Airway epithelial cell (primary cell): ENCODE results near the gene ZNF778. TPM values are rescaled to one million over a fixed set of nuclear protein-coding genes. Genes with fewer than 3 reads are reported as not detected.

Experiments used
- total RNA-seq: library from RNA; depleted of rRNA; stranded (reverse); fragments of >200 nt; gene quantifications from 2 replicates; pipeline ENCODE4 v1.2.3, GENCODE V29; 2015

The ZNF778 gene
- total RNA-seq: 9.4 and 13.2 TPM in 2 replicates

GRCh38 chr16:89217388-89218191 is at the start of gene ZNF778:
Gene ZNF778 (plus strand): TSS chr16:89217703. CDS start chr16:89221128, 3,425 bp downstream.

GRCh38 chr16:89171216-89172170 is 46.0 kb upstream of the ZNF778 start, which contains the start of gene CDH15:
Gene CDH15 (plus strand): TSS chr16:89171748. CDS start chr16:89171832, 84 bp downstream.

GRCh38 chr16:89200124-89200849 is 17.2 kb upstream of the ZNF778 start, which contains the start of gene SLC22A31:
Gene SLC22A31 (minus strand): TSS chr16:89200537. CDS start chr16:89200501, 36 bp downstream.

Other genes starting within 250 kb of the ZNF778 start
- gene CBFA2T3, start 240.5 kb upstream of the ZNF778 start, total RNA-seq: 0.09 and 0.63 TPM in 2 replicates
- 24.3 and 36.7 TPM in 2 replicates for gene ACSF3, start 123.9 kb upstream of the ZNF778 start, total RNA-seq
- gene CDH15, start 46.0 kb upstream of the ZNF778 start, total RNA-seq: not detected in 2 replicates
- gene SLC22A31, start 17.2 kb upstream of the ZNF778 start, total RNA-seq: 0.56 TPM in 1 of 2 replicates, not detected in the other